Esophagus muscularis mucosa (tissue), 4 donors: ENCODE measurements around the gene DPP7. TPM values are rescaled to one million over a fixed set of nuclear protein-coding genes. Genes with fewer than 3 reads are reported as not detected.

ENCODE experiments used
- DNase-seq: peaks from one replicate; pipeline ENCODE4 v3.0.0-alpha.2; 2017; ENCODE audit errors: extremely low spot score
- H3K27ac ChIP-seq, 4 donors: fragments of 200-600 bp; sonication (generic); replicated peaks in 1 of 4; 1 replicate in 3 of 4; 2 replicates in 1 of 4; pipeline ENCODE4 v1.5.1; 2016 to 2019; ENCODE audit warnings: mild to moderate bottlenecking in 1 of 4
- H3K27me3 ChIP-seq, 4 donors: fragments of 200-600 bp; sonication (generic); one replicate each; pipeline versions ENCODE4 v1.5.1 to v1.6.0; 2016 to 2019
- H3K36me3 ChIP-seq, 4 donors: fragments of 200-600 bp; sonication (generic); one replicate each; pipeline ENCODE4 v1.5.1; 2016 to 2019
- H3K4me1 ChIP-seq, 4 donors: fragments of 200-600 bp; sonication (generic); one replicate each; pipeline ENCODE4 v1.5.1; 2016 to 2019
- H3K4me3 ChIP-seq, 4 donors: fragments of 200-600 bp; sonication (generic); 1 replicate in 2 of 4; 2 replicates in 2 of 4; pipeline ENCODE4 v1.5.1; 2016 to 2019; ENCODE audit warnings: mild to moderate bottlenecking in 4 of 4, moderate library complexity in 1 of 4
- H3K9me3 ChIP-seq, 4 donors: fragments of 200-600 bp; sonication (generic); 1 replicate in 3 of 4; 2 replicates in 1 of 4; pipeline ENCODE4 v1.5.1; 2016 to 2019
- EP300 ChIP-seq: sonication (generic); formaldehyde crosslinking; IDR thresholded peaks from one replicate; pipeline ENCODE4 v1.6.1; 2017; ENCODE audit warnings: antibody characterized with exemption
- POLR2A ChIP-seq: fragments of 450-650 bp; IDR thresholded peaks from one replicate; pipeline ENCODE4 v1.6.1; 2017; ENCODE audit warnings: antibody characterized with exemption, moderate library complexity, mild to moderate bottlenecking, low read depth
- POLR2AphosphoS5 ChIP-seq, 2 donors: sonication (generic); formaldehyde crosslinking; IDR thresholded peaks; one replicate each; pipeline ENCODE4 v1.6.1; 2017; ENCODE audit warnings: antibody characterized with exemption in 2 of 2
- WGBS: methylation state at CpG from one replicate; pipeline ENCODE4 v1.1.5; 2018; 5-methylcytosine and 5-hydroxymethylcytosine counted together
- intact Hi-C: fragments of 100-400 bp; cut with DNase I; formaldehyde crosslinking; loops from one replicate; pipeline ENCODE4 v1.15.1; 2023
- total RNA-seq, 4 donors: library from RNA; depleted of rRNA; stranded (reverse); fragments of >200 nt; gene quantifications; one replicate each; pipeline versions ENCODE4 v1.1.0 to v1.2.1, GENCODE V29; 2016
- TF ChIP-seq, protein P1 (sequence below), 3 experiments: fragments of 200-600 bp in 2 of 3; fragments of 450-650 bp in 1 of 3; sonication (generic) in 2 of 3; IDR thresholded peaks; one replicate each; pipeline ENCODE4 v1.5.1; 2017 to 2019; ENCODE audit warnings: antibody characterized with exemption in 3 of 3, mild to moderate bottlenecking in 2 of 3, moderate library complexity in 1 of 3

The DPP7 gene
- total RNA-seq, 4 donors from 2014 or later: 90.1 to 121 (median 104) TPM

DNA sequence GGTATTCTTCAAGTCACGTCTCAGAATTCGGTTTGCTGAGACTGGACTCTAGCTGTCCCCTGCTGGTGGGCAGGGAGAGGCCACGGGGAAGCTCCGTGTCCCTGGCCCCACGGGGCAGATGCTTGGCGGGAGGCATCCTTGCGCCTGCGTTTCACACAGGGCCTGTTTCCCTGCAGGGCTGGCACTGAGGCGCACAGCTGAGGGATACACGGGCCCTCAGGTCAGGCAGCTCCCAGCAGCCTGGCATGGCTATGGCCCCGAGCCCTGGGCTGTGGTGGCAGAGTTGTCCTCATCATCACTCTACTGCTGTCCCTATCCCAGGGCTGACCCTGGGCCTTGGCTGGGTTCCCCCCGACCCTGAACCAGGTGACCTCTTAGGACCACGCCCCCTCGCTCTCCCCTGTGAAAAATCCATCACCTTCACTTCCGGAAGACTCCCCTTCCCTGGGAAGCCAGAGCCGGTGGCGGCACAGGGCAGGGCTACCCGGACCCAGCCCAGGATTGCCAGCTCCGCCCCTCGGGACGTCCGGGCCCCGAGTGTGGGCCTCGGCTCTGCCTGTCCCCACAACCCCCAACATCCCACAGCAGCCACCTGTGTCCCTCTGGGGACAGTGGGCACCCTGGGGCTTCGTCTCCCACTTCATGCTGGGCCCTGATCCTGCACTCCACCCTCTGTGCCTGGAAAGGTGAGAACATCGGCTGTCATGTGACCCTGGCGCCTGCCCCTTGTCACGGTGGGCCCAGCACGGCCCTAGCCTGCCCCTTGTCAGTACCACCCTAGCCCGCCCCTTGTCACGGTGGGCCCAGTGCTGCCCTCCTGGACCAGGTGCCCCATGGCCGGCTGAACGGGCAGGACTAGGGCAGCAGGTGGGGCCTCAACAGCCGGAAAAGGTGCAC is 5.0 kb downstream of the DPP7 start:
- H3K36me3 ChIP-seq: peaks cover 24 to 90% (median 89%) of the 10 kb centered on the region in 4 donors
- TF ChIP-seq POLR2A (no peak), EP300 (no peak), POLR2AphosphoS5 (IDR thresholded peaks at IDR 0.05) (no peak)
- intact Hi-C loops: no loop called here
- 81% methylated on average over 16 of the region's 34 CpGs for WGBS
- H3K27ac ChIP-seq: no peak overlapping the region
- H3K9me3 ChIP-seq: no peaks in the 10 kb centered on the region
- DNase-seq: no peak
- peaks cover 4 to 12% (median 8%) of the 10 kb centered on the region in 4 donors for H3K4me1 ChIP-seq
- no peak overlapping the region for H3K4me3 ChIP-seq
- H3K27me3 ChIP-seq: no peaks in the 10 kb centered on the region

DNA sequence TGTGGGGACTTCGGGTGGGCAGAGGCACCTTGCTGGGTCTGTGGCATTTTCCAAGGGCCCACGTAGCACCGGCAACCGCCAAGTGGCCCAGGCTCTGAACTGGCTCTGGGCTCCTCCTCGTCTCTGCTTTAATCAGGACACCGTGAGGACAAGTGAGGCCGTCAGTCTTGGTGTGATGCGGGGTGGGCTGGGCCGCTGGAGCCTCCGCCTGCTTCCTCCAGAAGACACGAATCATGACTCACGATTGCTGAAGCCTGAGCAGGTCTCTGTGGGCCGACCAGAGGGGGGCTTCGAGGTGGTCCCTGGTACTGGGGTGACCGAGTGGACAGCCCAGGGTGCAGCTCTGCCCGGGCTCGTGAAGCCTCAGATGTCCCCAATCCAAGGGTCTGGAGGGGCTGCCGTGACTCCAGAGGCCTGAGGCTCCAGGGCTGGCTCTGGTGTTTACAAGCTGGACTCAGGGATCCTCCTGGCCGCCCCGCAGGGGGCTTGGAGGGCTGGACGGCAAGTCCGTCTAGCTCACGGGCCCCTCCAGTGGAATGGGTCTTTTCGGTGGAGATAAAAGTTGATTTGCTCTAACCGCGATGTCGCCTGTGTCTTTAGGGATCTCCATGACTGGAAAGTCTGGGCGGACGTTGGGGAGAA is 5.8 kb downstream of the DPP7 start:
- Histone ChIP-seq H3K4me3 (no peak overlapping the region), H3K27me3 (no peaks in the 10 kb centered on the region), H3K9me3 (no peaks in the 10 kb centered on the region), H3K4me1 (peaks cover 4 to 6% (median 6%) of the 10 kb centered on the region in 4 donors), H3K27ac (no peak overlapping the region), H3K36me3 (peaks cover 31 to 98% (median 97%) of the 10 kb centered on the region in 4 donors)
- intact Hi-C loops: no loop called here
- no peak for DNase-seq
- TF ChIP-seq POLR2A (no peak), POLR2AphosphoS5 (IDR thresholded peaks at IDR 0.05) (no peak), EP300 (no peak)
- TF ChIP-seq, protein P1, sequence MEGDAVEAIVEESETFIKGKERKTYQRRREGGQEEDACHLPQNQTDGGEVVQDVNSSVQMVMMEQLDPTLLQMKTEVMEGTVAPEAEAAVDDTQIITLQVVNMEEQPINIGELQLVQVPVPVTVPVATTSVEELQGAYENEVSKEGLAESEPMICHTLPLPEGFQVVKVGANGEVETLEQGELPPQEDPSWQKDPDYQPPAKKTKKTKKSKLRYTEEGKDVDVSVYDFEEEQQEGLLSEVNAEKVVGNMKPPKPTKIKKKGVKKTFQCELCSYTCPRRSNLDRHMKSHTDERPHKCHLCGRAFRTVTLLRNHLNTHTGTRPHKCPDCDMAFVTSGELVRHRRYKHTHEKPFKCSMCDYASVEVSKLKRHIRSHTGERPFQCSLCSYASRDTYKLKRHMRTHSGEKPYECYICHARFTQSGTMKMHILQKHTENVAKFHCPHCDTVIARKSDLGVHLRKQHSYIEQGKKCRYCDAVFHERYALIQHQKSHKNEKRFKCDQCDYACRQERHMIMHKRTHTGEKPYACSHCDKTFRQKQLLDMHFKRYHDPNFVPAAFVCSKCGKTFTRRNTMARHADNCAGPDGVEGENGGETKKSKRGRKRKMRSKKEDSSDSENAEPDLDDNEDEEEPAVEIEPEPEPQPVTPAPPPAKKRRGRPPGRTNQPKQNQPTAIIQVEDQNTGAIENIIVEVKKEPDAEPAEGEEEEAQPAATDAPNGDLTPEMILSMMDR (IDR thresholded peaks at IDR 0.05): no peak
- 88% methylated on average over 24 of the region's 29 CpGs for WGBS

DNA sequence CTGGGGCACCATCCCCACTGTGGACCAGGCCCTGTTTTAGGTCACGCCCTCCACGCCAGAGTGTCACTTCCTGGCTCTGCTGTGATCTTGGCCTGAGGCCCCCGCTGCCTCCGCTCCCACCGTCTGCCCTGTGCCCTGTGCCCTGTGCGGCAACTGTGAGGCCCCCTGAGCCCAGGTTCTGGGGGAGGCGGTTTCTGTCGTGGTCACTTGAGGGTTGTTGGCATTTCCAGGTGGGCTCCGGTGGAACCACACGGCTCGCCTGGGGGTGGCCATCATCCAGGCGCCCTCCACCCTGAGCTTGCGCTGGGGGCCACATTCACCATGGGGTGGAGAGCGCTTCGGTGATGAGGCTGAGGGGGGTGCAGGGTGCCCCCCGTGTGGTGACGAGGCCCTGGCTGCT is 6.6 kb downstream of the DPP7 start:
- H3K36me3 ChIP-seq: peaks cover 39 to 100% (median 100%) of the 10 kb centered on the region in 4 donors
- TF ChIP-seq EP300: no peak
- TF ChIP-seq, protein P1 (IDR thresholded peaks at IDR 0.05): no peak
- no peak for TF ChIP-seq POLR2A
- TF ChIP-seq POLR2AphosphoS5 (IDR thresholded peaks at IDR 0.05): no peak
- no peak overlapping the region for H3K4me3 ChIP-seq
- no peaks in the 10 kb centered on the region for H3K9me3 ChIP-seq
- intact Hi-C loops: no loop called here
- H3K27ac ChIP-seq: no peak overlapping the region
- DNase-seq: no peak
- 91% methylated on average over 6 of the region's 17 CpGs for WGBS
- no peaks in the 10 kb centered on the region for H3K27me3 ChIP-seq
- no peaks in the 10 kb centered on the region for H3K4me1 ChIP-seq

DNA sequence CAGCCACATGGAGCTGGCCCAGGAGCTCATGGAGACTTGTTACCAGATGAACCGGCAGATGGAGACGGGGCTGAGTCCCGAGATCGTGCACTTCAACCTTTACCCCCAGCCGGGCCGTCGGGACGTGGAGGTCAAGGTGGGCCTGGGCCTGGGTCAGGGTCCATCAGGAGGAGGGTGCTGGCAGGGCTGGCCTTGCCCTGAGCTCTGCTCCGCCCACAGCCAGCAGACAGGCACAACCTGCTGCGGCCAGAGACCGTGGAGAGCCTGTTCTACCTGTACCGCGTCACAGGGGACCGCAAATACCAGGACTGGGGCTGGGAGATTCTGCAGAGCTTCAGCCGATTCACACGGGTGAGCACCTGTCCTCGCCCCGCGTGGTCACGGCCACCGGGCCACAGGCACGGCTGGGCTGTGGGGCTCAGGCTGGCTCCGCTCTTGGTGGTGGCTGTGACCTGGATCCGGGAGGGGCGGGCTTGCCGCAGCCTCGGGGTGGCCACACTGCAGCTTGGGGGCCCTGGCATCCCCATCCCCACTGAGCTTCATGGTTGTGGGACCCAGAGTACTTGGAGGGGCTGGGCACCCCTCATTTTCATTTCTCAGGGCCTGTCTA is 7.1 kb downstream of the DPP7 start:
- no peak for DNase-seq
- intact Hi-C loops: no loop called here
- H3K36me3 ChIP-seq: peaks cover 42 to 100% (median 100%) of the 10 kb centered on the region in 4 donors

More for the DNA sequence above, 7.1 kb downstream of the DPP7 start:
- no peaks in the 10 kb centered on the region for H3K9me3 ChIP-seq
- no peak for TF ChIP-seq POLR2A
- TF ChIP-seq, protein P1 (IDR thresholded peaks at IDR 0.05): no peak
- no peak for TF ChIP-seq EP300
- no peak for TF ChIP-seq POLR2AphosphoS5 (IDR thresholded peaks at IDR 0.05)
- no peak overlapping the region for H3K27ac ChIP-seq
- no peak overlapping the region for H3K4me3 ChIP-seq
- H3K27me3 ChIP-seq: no peaks in the 10 kb centered on the region
- 93% methylated on average over 9 of the region's 27 CpGs for WGBS
- H3K4me1 ChIP-seq: no peaks in the 10 kb centered on the region
